Ascending aorta (tissue), 2 donors: Measurements from ENCODE around the gene ARMC3. TPM values are rescaled to one million over a fixed set of nuclear protein-coding genes. Genes with fewer than 3 reads are reported as not detected.
"Not testable (repeated sequence)": the region's sequence is repeated elsewhere in the genome, so short reads cannot be mapped to it uniquely, and the experiment has no call there.

ENCODE experiments used
- DNase-seq, 2 donors: peaks; one replicate each; pipeline ENCODE4 v3.0.0-alpha.2; 2019; ENCODE audit warnings: low spot score in 2 of 2
- H3K27ac ChIP-seq, 2 donors: fragments of 200-600 bp; sonication (generic); one replicate each; pipeline ENCODE4 v1.5.1; 2016 to 2017; ENCODE audit warnings: mild to moderate bottlenecking in 1 of 2
- H3K27me3 ChIP-seq: fragments of 200-600 bp; sonication (generic); one replicate; pipeline ENCODE4 v1.5.1; 2017
- H3K36me3 ChIP-seq, 2 donors: fragments of 200-600 bp; sonication (generic); one replicate each; pipeline ENCODE4 v1.5.1; 2016
- H3K4me1 ChIP-seq, 2 donors: fragments of 200-600 bp; sonication (generic); one replicate each; pipeline ENCODE4 v1.5.1; 2016 to 2017; ENCODE audit warnings: mild to moderate bottlenecking in 1 of 2
- H3K4me3 ChIP-seq, 2 donors: fragments of 200-600 bp; sonication (generic); one replicate each; pipeline ENCODE4 v1.5.1; 2016 to 2017; ENCODE audit warnings: mild to moderate bottlenecking in 1 of 2
- H3K9me3 ChIP-seq, 2 donors: fragments of 200-600 bp; sonication (generic); one replicate each; pipeline ENCODE4 v1.5.1; 2016
- intact Hi-C: fragments of 100-400 bp; cut with DNase I; formaldehyde crosslinking; loops from one replicate; pipeline ENCODE4 v1.15.1; 2023
- total RNA-seq: library from RNA; depleted of rRNA; stranded (reverse); fragments of >200 nt; gene quantifications from one replicate; pipeline ENCODE4 v1.1.0, GENCODE V29; 2016
- TF ChIP-seq, protein P1 (sequence below), 3 experiments: fragments of 200-600 bp in 2 of 3; fragments of 450-650 bp in 1 of 3; sonication (generic) in 2 of 3; IDR thresholded peaks; one replicate each; pipeline ENCODE4 v1.5.1; 2016 to 2019; ENCODE audit warnings: antibody characterized with exemption in 3 of 3, mild to moderate bottlenecking in 1 of 3, moderate library complexity in 1 of 3

Gene ARMC3
- total RNA-seq, 1 donor from 2014 or later, result not detected

GRCh38 chr10:22913474-22914092 lies 14.3 kb upstream of the ARMC3 start:
- TF ChIP-seq, protein P1, sequence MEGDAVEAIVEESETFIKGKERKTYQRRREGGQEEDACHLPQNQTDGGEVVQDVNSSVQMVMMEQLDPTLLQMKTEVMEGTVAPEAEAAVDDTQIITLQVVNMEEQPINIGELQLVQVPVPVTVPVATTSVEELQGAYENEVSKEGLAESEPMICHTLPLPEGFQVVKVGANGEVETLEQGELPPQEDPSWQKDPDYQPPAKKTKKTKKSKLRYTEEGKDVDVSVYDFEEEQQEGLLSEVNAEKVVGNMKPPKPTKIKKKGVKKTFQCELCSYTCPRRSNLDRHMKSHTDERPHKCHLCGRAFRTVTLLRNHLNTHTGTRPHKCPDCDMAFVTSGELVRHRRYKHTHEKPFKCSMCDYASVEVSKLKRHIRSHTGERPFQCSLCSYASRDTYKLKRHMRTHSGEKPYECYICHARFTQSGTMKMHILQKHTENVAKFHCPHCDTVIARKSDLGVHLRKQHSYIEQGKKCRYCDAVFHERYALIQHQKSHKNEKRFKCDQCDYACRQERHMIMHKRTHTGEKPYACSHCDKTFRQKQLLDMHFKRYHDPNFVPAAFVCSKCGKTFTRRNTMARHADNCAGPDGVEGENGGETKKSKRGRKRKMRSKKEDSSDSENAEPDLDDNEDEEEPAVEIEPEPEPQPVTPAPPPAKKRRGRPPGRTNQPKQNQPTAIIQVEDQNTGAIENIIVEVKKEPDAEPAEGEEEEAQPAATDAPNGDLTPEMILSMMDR (IDR thresholded peaks at IDR 0.05), result no peak
- intact Hi-C loops, result no loop called here
- DNase-seq, result no peak

GRCh38 chr10:22915314-22915713 lies 12.5 kb upstream of the ARMC3 start:
- Histone ChIP-seq H3K27ac (no peak overlapping the region), H3K36me3 (no peaks in the 10 kb centered on the region), H3K4me3 (no peak overlapping the region), H3K4me1 (no peaks in the 10 kb centered on the region), H3K27me3 (no peaks in the 10 kb centered on the region), H3K9me3 (no peaks in the 10 kb centered on the region)
- no peak for DNase-seq
- intact Hi-C loops, result no loop called here
- TF ChIP-seq, protein P1 (IDR thresholded peaks at IDR 0.05), result no peak

More at GRCh38 chr10:22913474-22914092, 14.3 kb upstream of the ARMC3 start:
- Histone ChIP-seq H3K27ac (no peak overlapping the region), H3K27me3 (no peaks in the 10 kb centered on the region), H3K9me3 (no peaks in the 10 kb centered on the region), H3K4me1 (no peaks in the 10 kb centered on the region), H3K36me3 (no peaks in the 10 kb centered on the region), H3K4me3 (no peak overlapping the region)

DNA sequence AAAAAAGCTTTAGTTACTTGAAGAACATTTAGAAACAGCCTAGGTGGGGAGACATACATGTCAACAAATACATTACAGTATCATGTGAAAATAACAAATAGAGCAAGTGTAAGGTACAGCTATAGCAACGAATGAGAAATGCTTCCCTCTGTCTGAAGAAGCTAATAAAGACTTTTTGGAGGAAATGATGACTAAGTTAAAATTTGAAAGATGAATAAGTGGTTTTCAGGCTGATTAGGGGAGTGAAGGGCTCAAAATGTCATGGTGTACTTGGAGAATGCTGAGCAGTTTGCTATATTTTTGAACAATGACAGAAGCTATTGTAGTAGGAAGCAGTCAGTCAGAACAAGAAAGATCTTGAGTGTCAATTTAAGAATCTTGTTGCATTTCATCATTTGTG lies 2.8 kb upstream of the ARMC3 start:
- H3K4me3 ChIP-seq, result no peak overlapping the region
- no peaks in the 10 kb centered on the region for H3K4me1 ChIP-seq
- H3K27me3 ChIP-seq, result no peaks in the 10 kb centered on the region
- DNase-seq, result no peak
- intact Hi-C loops, result no loop called here
- no peak overlapping the region for H3K27ac ChIP-seq
- peaks cover 0 to 7% of the 10 kb centered on the region in 2 donors for H3K9me3 ChIP-seq
- no peaks in the 10 kb centered on the region for H3K36me3 ChIP-seq
- TF ChIP-seq, protein P1 (IDR thresholded peaks at IDR 0.05), result no peak

DNA sequence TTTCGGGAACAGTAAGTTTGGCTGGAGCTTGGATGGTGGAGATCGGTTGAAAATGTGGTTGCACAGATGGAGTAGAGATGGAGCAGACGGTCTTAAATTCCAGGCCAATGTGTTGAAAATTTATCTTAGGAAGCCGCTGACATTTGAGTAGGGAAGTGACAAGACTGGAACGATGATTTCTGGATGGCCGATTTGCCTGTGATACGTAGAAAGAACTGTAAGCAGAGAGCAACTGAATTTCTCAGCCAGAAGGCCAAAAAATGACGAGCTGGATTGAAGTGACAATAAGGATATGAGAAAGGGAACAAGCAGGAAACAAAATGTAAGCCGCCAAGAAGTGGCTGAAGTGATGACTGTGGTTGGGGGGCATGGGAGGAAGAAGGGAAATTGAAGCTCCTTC lies 687 bp upstream of the ARMC3 start:
- peaks cover 0 to 7% of the 10 kb centered on the region in 2 donors for H3K4me1 ChIP-seq
- H3K9me3 ChIP-seq, result peaks cover 0 to 5% of the 10 kb centered on the region in 2 donors
- H3K36me3 ChIP-seq, result no peaks in the 10 kb centered on the region
- H3K27ac ChIP-seq, result no peak overlapping the region
- intact Hi-C loops, result no loop called here
- no peak for DNase-seq
- peak overlapping the region in 1 of 2 donors; percentile 65 for H3K4me3 ChIP-seq
- no peaks in the 10 kb centered on the region for H3K27me3 ChIP-seq
- TF ChIP-seq, protein P1 (IDR thresholded peaks at IDR 0.05), result no peak

GRCh38 chr10:22929053-22929452 lies 1.2 kb downstream of the ARMC3 start:
- H3K27me3 ChIP-seq, H3K36me3 ChIP-seq, H3K27ac ChIP-seq, intact Hi-C loops, H3K4me3 ChIP-seq, H3K9me3 ChIP-seq, DNase-seq: not testable (repeated sequence)
- peaks cover 0 to 12% of the 10 kb centered on the region in 2 donors for H3K4me1 ChIP-seq

DNA sequence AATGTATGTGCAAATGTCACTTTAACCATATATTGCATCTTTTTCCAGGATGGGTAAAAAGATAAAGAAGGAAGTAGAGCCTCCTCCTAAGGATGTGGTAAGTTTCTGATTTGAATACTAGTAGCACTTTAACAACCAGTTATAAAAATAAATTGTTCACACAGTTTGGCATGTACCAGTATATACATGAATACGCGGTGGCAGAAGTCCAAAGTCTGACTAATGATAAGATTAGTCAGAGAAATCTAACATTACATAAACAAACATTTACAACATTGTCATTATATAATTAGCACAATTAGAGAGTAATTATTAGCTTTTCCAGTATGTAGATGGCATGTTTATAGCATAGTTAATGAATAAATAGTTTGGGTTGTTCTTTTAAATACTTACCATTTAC lies 4.1 kb downstream of the ARMC3 start:
- peaks cover 0 to 12% of the 10 kb centered on the region in 2 donors for H3K4me1 ChIP-seq
- no peak for DNase-seq
- H3K4me3 ChIP-seq, result no peak overlapping the region
- intact Hi-C loops, result no loop called here
- no peaks in the 10 kb centered on the region for H3K9me3 ChIP-seq
- no peaks in the 10 kb centered on the region for H3K27me3 ChIP-seq
- peak overlapping the region in 1 of 2 donors; percentile 69 for H3K27ac ChIP-seq
- H3K36me3 ChIP-seq, result no peaks in the 10 kb centered on the region
- TF ChIP-seq, protein P1 (IDR thresholded peaks at IDR 0.05), result no peak
